Right lobe of liver (tissue), 4 donors: ENCODE results near the gene CARD19.

Experiments used
- POLR2A ChIP-seq: fragments of 450-650 bp; IDR thresholded peaks from one replicate; pipeline ENCODE4 v1.6.1; 2017; ENCODE audit warnings: antibody characterized with exemption, mild to moderate bottlenecking
- TF ChIP-seq, protein P1 (sequence below), 4 donors: fragments of 200-600 bp in 3 of 4; fragments of 450-650 bp in 1 of 4; IDR thresholded peaks; one replicate each; pipeline versions ENCODE4 v1.5.1 to v1.8.0; 2016 to 2022; ENCODE audit warnings: antibody characterized with exemption in 4 of 4, mild to moderate bottlenecking in 2 of 4
- donor health status: DM: no; HTN: no; CAD: no.
- donor health status: DM: no; HTN: no; CAD: no.
- donor health status: DM: no; HTN: yes; CAD: no.

DNA sequence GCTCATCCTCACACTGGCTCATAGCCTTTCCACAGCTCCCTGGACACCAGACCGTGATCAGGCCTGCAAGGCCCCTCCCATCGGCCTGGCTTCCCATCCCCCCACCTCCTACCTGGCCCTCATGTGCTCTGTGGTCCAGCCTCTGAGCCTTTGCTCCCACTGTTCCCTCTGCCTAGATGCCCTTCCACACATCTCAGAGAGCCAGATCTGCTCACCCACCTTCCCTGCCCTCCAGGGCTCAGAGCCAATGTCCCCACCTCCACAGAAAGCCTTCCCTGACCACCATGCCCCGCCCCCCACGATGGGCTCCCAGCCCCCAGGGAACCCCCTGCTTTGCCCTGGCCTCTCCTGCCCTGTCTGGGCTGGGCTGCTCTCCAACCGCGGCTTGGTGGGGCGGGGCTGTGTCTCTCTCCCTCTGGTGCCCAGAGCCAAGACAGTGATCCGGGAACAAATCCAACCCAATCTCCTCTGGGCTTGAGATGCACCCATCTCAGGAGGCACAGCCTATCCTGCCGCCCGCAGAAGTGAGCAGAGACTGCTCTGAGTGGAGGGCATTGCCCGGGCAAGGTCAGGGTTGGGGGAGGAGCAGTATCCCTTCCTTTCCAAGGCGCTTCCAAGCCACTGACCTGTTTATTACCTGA, 36.4 kb downstream of the CARD19 start:
- TF ChIP-seq, protein P1, sequence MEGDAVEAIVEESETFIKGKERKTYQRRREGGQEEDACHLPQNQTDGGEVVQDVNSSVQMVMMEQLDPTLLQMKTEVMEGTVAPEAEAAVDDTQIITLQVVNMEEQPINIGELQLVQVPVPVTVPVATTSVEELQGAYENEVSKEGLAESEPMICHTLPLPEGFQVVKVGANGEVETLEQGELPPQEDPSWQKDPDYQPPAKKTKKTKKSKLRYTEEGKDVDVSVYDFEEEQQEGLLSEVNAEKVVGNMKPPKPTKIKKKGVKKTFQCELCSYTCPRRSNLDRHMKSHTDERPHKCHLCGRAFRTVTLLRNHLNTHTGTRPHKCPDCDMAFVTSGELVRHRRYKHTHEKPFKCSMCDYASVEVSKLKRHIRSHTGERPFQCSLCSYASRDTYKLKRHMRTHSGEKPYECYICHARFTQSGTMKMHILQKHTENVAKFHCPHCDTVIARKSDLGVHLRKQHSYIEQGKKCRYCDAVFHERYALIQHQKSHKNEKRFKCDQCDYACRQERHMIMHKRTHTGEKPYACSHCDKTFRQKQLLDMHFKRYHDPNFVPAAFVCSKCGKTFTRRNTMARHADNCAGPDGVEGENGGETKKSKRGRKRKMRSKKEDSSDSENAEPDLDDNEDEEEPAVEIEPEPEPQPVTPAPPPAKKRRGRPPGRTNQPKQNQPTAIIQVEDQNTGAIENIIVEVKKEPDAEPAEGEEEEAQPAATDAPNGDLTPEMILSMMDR (IDR thresholded peaks at IDR 0.05) = no peak
- TF ChIP-seq POLR2A = no peak
